Neuronal stem cell (in vitro differentiated cells): ENCODE data around the gene BAIAP2.

Experiments
- DNase-seq: peaks from one replicate; pipeline ENCODE4 v3.0.0-alpha.2; 2013; ENCODE audit warnings: low spot score
- H2AFZ ChIP-seq: one replicate; pipeline ENCODE4 v1.6.1; 2013; ENCODE audit warnings: mild to moderate bottlenecking, low read length, inconsistent platforms
- H2AK5ac ChIP-seq: 2 replicates; pipeline ENCODE4 v1.6.1; 2013; ENCODE audit warnings: low read depth, mild to moderate bottlenecking, inconsistent platforms, low read length, moderate library complexity, mixed read lengths
- H2BK120ac ChIP-seq: 2 replicates; pipeline ENCODE4 v1.6.1; 2013; ENCODE audit warnings: low read depth, mild to moderate bottlenecking, inconsistent platforms, low read length, moderate library complexity, mixed read lengths
- H2BK12ac ChIP-seq: one replicate; pipeline ENCODE4 v1.6.1; 2013; ENCODE audit warnings: low read length, inconsistent platforms
- H2BK15ac ChIP-seq: 2 replicates; pipeline ENCODE4 v1.6.1; 2013; ENCODE audit warnings: mild to moderate bottlenecking, low read length, inconsistent platforms, mixed read lengths
- H2BK5ac ChIP-seq: one replicate; pipeline ENCODE4 v1.6.1; 2013; ENCODE audit warnings: inconsistent platforms, mild to moderate bottlenecking, low read length, moderate library complexity
- H3K14ac ChIP-seq: one replicate; pipeline ENCODE4 v1.6.1; 2013; ENCODE audit warnings: low read length, inconsistent platforms
- H3K18ac ChIP-seq: 2 replicates; pipeline ENCODE4 v1.6.1; 2013; ENCODE audit warnings: low read length, inconsistent platforms
- H3K23ac ChIP-seq: 2 replicates; pipeline ENCODE4 v1.6.1; 2013; ENCODE audit warnings: low read depth, mild to moderate bottlenecking, mixed read lengths, low read length, inconsistent platforms; ENCODE audit not compliant: poor library complexity
- H3K27ac ChIP-seq: replicated peaks from 3 replicates; pipeline ENCODE4 v1.5.1; 2013; ENCODE audit warnings: low read length, inconsistent platforms
- H3K27me3 ChIP-seq, 3 experiments: 2 replicates each; pipeline ENCODE4 v1.6.1; 2013; ENCODE audit warnings: low read length in 3 of 3, mild to moderate bottlenecking in 2 of 3, inconsistent platforms in 1 of 3, low read depth in 1 of 3, mixed read lengths in 1 of 3, moderate library complexity in 1 of 3; ENCODE audit not compliant: control insufficient read depth in 3 of 3, insufficient read depth in 3 of 3
- H3K36me3 ChIP-seq, 2 donors: replicated peaks in 1 of 2; 2 replicates each; pipeline ENCODE4 v1.6.1; 2013; ENCODE audit warnings: low read length in 2 of 2; ENCODE audit not compliant: control insufficient read depth in 2 of 2, insufficient read depth in 2 of 2
- H3K4ac ChIP-seq: 2 replicates; pipeline ENCODE4 v1.6.1; 2013; ENCODE audit warnings: inconsistent platforms, mild to moderate bottlenecking, low read length, moderate library complexity
- H3K4me1 ChIP-seq, 2 donors: 1 replicate in 1 of 2; 2 replicates in 1 of 2; pipeline ENCODE4 v1.6.1; 2013; ENCODE audit warnings: low read length in 2 of 2, low read depth in 1 of 2; ENCODE audit not compliant: control insufficient read depth in 2 of 2, insufficient read depth in 1 of 2
- H3K4me2 ChIP-seq: one replicate; pipeline ENCODE4 v1.6.1; 2013; ENCODE audit warnings: mild to moderate bottlenecking, low read length, inconsistent platforms; ENCODE audit not compliant: insufficient read depth, poor library complexity, severe bottlenecking
- H3K4me3 ChIP-seq, 2 donors: 2 replicates each; pipeline ENCODE4 v1.5.1; 2013; ENCODE audit warnings: low read length in 2 of 2, mild to moderate bottlenecking in 2 of 2, inconsistent platforms in 1 of 2, moderate library complexity in 1 of 2
- H3K79me1 ChIP-seq: one replicate; pipeline ENCODE4 v1.6.1; 2013; ENCODE audit warnings: low read depth, mild to moderate bottlenecking, inconsistent platforms, low read length, moderate library complexity
- H3K9ac ChIP-seq: one replicate; pipeline ENCODE4 v1.6.1; 2013; ENCODE audit warnings: mild to moderate bottlenecking, low read depth, low read length, inconsistent platforms; ENCODE audit not compliant: poor library complexity
- H3K9me3 ChIP-seq, 2 donors: replicated peaks in 1 of 2; 2 replicates each; pipeline versions ENCODE3 to v1.6.1; 2013; ENCODE audit warnings: low read length in 2 of 2, mild to moderate bottlenecking in 2 of 2, inconsistent platforms in 1 of 2, low read depth in 1 of 2, mixed read lengths in 1 of 2, moderate library complexity in 1 of 2; ENCODE audit not compliant: control insufficient read depth in 2 of 2, insufficient read depth in 1 of 2
- H4K8ac ChIP-seq: one replicate; pipeline ENCODE4 v1.6.1; 2013; ENCODE audit warnings: low read depth, mild to moderate bottlenecking, inconsistent platforms, low read length, moderate library complexity
- H4K91ac ChIP-seq: one replicate; pipeline ENCODE4 v1.6.1; 2013; ENCODE audit warnings: low read length, low read depth, mild to moderate bottlenecking, inconsistent platforms; ENCODE audit not compliant: poor library complexity
- WGBS, 2 donors: extraction: QIAGEN DNeasy Blood & Tissue Kit; methylation state at CpG; one replicate each; pipeline ENCODE4 v1.1.7; 2013; ENCODE audit warnings: missing lambda C conversion rate in 2 of 2, mixed read lengths in 1 of 2; ENCODE audit not compliant: insufficient read length in 2 of 2, insufficient replicate concordance in 1 of 2; ENCODE audit errors: extremely low coverage in 2 of 2; 5-methylcytosine and 5-hydroxymethylcytosine counted together

BAIAP2 gene

DNA sequence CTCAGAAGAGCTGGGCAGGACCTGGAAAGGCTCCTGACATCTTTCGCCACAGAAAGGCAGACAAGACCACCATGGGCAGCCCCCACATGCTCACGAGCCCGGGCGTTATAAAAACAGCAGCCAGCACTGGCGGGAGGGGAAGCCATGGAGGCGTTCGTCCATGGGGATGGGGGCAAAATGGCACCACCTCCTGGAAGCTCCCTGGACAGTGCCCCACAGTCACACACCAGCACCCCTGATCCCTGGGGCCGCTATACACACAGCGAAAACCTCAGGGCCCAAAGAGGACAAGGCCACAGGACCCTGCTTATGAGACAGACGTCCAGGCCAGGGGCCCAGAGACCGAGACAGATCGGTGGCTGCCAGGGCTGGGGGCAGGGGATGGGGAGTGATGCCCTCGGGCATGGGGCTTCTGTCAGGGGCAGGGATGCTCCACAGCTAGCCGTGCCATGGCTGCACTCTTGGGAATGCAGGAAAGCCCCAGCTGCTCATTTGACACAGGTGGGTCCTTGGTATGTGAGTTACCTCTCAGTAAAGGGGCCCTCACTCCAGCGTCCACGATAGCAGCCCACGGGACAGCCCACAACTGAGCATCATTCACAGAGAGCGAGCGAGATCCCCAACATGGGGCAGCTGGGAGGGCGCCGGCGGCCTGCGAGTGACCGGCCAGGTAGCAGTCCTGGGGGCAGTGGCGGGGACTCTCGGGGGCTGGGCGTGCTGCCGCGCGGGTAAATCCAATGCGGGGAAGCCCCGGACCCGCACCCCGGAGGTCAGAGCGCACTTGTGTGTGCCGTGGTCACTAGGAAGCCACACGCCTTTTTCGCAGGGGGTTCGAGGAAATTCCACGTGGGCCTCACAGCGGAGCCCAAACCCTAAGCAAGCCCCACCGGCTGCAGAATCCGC, 124.0 kb downstream of the BAIAP2 start:
- no peaks in the 10 kb centered on the region for H3K4me1 ChIP-seq

DNA sequence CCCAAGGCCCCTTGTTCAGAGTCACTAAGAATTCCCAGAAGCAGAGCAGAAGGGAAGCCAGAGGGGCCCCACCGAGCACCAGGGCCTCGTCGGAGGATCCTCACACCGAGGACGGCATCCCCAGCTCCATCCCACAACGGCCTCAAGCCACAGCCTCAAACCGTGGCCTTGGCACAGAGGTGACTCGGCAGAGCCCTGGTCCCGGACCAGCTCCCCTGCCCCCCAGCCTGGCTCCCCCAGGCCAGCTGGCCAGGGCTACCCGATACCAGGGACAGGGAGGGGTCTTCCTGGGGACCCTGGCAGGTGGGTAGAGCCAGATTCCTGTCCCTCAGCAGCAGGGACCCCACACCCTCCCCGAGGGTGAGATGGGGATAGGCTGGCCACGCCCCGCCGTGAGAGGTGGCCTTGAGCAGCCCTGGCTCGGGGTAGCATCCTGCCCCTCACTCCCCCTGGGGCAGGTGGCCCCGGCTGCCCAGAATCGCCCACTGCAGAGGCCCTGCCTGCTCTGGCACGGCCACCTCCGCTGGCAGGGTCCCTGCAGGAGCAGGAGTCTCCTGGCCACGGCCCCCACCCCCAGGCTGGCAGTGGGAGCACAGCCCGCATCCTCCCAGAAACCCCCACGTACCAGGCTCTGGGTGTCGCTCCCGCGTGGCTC, 124.8 kb downstream of the BAIAP2 start:
- peak overlapping the region; percentile 30 for H4K91ac ChIP-seq
- no peak overlapping the region for H3K4me2 ChIP-seq
- H3K4me3 ChIP-seq = no peak overlapping the region
- peak overlapping the region; percentile 38 for H3K18ac ChIP-seq
- no peak overlapping the region for H3K4ac ChIP-seq
- H3K14ac ChIP-seq = peak overlapping the region; percentile 82
- H3K27me3 ChIP-seq = peaks cover 0 to 7% (median 0%) of the 10 kb centered on the region in 3 experiments
- peak overlapping the region; percentile 56 for H2AK5ac ChIP-seq
- no peak for DNase-seq
- H4K8ac ChIP-seq = no peak overlapping the region
- H2BK5ac ChIP-seq = no peak overlapping the region
- peak overlapping the region; percentile 58 for H2BK12ac ChIP-seq
- H3K9ac ChIP-seq = peak overlapping the region; percentile 60
- no peak overlapping the region for H2BK120ac ChIP-seq
- H3K27ac ChIP-seq = no peak overlapping the region
- H3K9me3 ChIP-seq = no peaks in the 10 kb centered on the region
- WGBS, 2 donors = no CpG with 5 or more reads among the region's 25 CpGs
- no peak overlapping the region for H2BK15ac ChIP-seq
- peaks cover 2% of the 10 kb centered on the region for H3K79me1 ChIP-seq
- peak overlapping the region; percentile 31 for H3K23ac ChIP-seq
- H3K36me3 ChIP-seq = no peaks in the 10 kb centered on the region
- H3K4me1 ChIP-seq = peaks cover under 1 to 4% of the 10 kb centered on the region in 2 donors
- H2AFZ ChIP-seq = no peak overlapping the region

More for the DNA sequence above, 124.0 kb downstream of the BAIAP2 start:
- H3K27me3 ChIP-seq = peaks cover 0 to 4% (median 0%) of the 10 kb centered on the region in 3 experiments
- no peak overlapping the region for H2BK120ac ChIP-seq
- no peak overlapping the region for H4K8ac ChIP-seq
- peak overlapping the region; percentile 31 for H3K23ac ChIP-seq
- no peaks in the 10 kb centered on the region for H3K9me3 ChIP-seq
- H2BK12ac ChIP-seq = no peak overlapping the region
- no peaks in the 10 kb centered on the region for H3K36me3 ChIP-seq
- H2AFZ ChIP-seq = no peak overlapping the region
- WGBS, 2 donors = no CpG with 5 or more reads among the region's 43 CpGs
- no peak overlapping the region for H3K14ac ChIP-seq
- no peak overlapping the region for H3K4ac ChIP-seq
- H3K9ac ChIP-seq = no peak overlapping the region
- H2BK5ac ChIP-seq = no peak overlapping the region
- H2BK15ac ChIP-seq = peak overlapping the region; percentile 58
- H3K4me2 ChIP-seq = no peak overlapping the region
- no peak overlapping the region for H3K27ac ChIP-seq
- peak overlapping the region; percentile 6 for H3K18ac ChIP-seq
- no peak for DNase-seq
- no peaks in the 10 kb centered on the region for H3K79me1 ChIP-seq
- H3K4me3 ChIP-seq = no peak overlapping the region
- H4K91ac ChIP-seq = no peak overlapping the region
- peak overlapping the region; percentile 14 for H2AK5ac ChIP-seq

DNA sequence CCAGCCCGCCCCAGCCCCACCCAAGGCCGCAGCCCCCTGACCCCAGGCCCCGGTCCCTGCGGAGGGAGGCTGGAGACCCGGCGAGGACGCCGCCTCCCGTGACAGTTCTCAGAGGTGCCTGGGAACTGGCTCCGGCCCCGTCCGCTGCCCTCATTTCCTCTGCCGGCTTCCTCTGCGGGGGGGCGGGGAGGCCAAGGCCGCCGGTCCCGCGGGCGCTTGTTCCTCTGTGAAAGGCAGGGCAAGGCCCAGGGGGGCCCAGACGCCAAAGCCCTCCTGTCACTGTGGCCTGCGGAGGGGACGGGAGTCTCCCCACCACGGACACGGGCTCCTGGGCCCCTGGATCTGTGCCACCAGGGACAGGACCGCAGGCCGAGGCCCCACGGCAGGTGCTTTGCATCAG, 125.4 kb downstream of the BAIAP2 start:
- Histone ChIP-seq H2BK15ac (no peak overlapping the region), H3K18ac (peak overlapping the region; percentile 57), H3K27ac (no peak overlapping the region), H2BK120ac (no peak overlapping the region), H3K4ac (no peak overlapping the region), H4K91ac (no peak overlapping the region), H2BK5ac (no peak overlapping the region), H3K4me1 (peaks cover 6 to 9% of the 10 kb centered on the region in 2 donors), H3K14ac (peak overlapping the region; percentile 21), H3K27me3 (peaks cover 0 to 12% (median 2%) of the 10 kb centered on the region in 3 experiments), H3K23ac (no peak overlapping the region), H3K79me1 (peaks cover 4% of the 10 kb centered on the region), H2AK5ac (peak overlapping the region; percentile 46), H3K4me3 (no peak overlapping the region), H3K9ac (no peak overlapping the region), H2BK12ac (no peak overlapping the region), H4K8ac (no peak overlapping the region), H2AFZ (no peak overlapping the region), H3K9me3 (no peaks in the 10 kb centered on the region), H3K4me2 (no peak overlapping the region), H3K36me3 (no peaks in the 10 kb centered on the region)
- no CpG with 5 or more reads among the region's 28 CpGs for WGBS, 2 donors
- no peak for DNase-seq
